GM19372 (cell line): ENCODE data around the gene POU3F1.

Experiments
- ATAC-seq: cut with Tn5 transposase; IDR thresholded peaks from one replicate; pipeline ENCODE4 v1.9.1; 2021; ENCODE audit warnings: mild to moderate bottlenecking, low read depth, moderate library complexity; ENCODE audit not compliant: unreplicated experiment

Gene POU3F1

GRCh38 chr1:38029081-38029681 lies 17.4 kb downstream of the POU3F1 start:
- ATAC-seq: no peak

DNA sequence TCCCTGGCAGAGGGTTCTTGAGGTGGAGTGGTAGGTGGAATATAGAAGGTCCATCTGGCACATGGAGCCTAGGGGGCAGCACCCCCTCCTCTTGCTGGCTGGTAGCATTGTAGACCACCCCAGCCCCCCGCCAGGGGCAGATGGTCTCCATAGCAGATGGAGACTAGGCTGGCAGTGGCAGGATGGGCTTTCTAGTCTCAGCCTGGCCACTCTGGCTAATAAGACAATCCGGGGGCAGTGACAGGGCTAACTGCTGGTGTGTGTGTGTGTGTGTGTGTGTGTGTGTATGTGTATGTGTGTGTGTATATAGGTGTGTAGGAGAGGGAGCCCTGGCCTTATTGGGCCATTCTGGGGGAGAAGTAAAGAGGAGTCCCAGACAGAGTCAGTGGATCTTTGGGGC lies 17.9 kb downstream of the POU3F1 start:
- ATAC-seq: no peak

DNA sequence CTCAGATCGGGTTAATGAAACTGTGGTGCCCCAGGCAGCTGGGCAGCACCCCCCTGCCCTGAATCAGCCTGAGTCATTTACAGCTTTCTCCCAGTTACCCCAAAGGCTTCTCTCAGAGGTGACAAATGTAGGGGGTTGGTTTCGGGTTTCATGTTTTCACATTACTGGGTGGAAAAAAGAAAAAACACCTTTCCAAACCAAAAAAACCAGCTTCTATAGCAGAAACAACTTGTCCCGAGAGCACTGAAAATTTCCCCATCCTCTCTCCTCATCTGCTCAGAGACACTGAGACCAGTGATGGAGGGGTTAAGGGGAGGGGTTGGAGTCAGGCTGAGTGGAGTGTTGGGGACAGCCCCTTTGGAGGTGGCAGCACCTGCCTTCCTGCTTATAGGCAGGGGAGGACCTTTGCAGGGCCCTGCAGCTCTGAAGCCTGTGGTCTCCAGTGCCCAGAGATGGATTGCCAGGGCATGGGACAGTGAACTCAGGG lies 18.4 kb downstream of the POU3F1 start:
- peak; percentile 77 for ATAC-seq

DNA sequence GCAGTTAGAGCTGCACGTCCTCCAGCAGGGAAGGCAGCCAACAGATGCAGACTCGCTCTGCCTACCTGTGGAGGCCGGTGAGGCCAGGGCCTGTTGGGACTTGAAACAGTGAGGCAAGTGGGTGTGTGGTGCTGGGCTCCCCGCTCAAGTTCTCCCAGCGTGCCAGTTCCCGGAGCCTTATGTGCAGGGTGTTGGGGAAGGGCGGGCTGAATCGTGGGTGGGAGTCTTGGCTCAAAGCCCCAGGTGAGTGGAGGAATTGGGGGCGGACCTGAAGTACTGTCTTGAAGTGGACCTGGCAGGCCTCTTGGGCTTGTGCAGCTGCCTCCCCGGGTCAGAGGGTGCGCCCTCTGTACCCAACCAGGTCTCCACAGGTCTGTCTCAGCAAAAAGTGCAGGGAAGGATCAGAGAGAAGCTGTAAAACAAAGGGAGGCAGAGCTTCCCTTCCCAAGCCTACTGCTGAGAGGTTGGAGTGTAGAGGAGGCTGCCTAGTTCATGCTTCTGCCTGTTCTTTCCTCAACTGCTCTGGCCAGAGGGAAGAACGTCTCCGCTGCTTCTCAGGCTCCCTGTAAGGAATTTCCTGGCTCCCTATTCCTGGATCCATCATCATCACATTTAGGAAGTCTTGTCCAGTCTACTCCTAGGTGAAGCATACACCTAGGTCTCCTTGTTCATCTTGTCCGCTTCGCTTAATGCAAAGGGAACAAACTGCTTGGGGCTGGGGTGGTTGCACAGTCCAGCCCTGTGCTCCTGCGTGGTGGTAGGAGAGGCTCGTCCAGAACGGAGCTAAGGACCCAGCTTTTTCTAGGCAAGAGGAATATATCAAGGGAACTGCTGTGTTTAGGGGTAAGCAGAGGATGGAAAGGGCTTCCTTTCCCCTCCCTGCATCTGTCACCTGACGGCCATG lies 19.1 kb downstream of the POU3F1 start:
- ATAC-seq: no peak

DNA sequence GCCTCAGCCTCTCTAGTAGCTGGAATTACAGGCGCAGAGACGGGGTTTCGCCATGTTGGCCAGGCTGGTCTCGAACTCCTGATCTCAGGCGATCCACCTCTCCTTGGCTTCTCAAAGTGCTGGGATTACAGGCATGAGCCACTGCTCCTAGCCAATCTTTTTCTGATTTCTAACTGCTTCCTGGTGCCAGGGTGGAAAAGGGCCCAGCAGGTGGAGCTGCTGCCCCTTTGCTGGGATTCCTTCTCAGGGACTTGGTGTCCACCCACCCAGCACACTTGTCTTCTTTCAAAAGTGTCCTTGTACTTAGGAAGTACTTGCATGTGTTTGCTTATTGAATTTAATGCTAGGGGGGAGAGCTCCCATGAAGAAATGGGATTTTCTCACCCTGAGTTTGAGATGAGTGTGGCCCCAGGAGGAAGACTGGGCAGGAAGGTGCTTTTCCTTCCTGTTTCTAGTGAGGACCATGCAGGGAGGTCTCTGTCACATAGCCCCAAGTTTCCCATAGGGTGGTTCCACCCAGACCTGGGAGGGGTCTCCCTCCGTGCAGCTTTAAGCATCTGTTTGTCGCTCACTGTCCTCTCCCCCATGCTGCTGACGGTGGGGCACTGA lies 19.9 kb downstream of the POU3F1 start:
- ATAC-seq: no peak

DNA sequence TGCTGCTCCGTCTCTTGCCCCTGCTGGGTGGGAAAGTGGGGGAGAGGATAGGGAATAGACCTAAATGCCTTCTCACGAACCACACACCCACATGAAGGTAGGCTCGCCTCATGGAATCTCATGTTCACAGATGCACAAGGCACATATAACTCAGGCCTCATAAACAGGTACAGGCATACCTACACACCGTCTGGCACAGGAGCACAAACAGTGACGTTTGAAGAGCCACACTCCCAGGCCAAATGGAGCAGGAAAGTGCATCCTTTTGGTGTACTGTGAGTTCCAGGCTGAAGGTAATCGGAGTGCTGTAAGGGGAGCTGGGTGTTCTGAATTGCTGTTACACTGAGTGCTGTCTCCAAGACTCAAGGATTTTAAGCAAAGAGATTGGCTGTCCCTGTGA lies 20.9 kb downstream of the POU3F1 start:
- no peak for ATAC-seq

- no peak for ATAC-seq
These were observed 21.4 kb downstream of the POU3F1 start for GRCh38 chr1:38025233-38025632.

DNA sequence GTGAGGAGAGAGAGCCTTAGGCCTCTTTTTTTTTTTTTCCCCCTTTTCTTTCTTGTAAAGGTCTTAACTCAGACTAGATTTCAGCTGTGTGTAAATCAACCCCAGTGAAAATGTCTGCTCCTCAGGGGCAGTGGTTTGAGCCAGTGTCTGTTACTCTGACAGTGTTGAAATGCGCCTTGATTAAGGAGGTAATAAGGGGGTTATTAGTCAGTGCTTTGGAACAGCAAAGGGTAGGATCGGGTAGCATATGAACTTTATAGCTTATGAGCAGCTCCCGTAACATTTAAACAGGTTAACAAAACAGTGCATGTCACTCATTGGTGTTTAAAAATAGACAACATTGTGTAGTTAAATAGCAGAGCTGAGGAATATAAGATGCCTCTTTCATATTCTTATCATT lies 23.8 kb downstream of the POU3F1 start:
- no peak for ATAC-seq

DNA sequence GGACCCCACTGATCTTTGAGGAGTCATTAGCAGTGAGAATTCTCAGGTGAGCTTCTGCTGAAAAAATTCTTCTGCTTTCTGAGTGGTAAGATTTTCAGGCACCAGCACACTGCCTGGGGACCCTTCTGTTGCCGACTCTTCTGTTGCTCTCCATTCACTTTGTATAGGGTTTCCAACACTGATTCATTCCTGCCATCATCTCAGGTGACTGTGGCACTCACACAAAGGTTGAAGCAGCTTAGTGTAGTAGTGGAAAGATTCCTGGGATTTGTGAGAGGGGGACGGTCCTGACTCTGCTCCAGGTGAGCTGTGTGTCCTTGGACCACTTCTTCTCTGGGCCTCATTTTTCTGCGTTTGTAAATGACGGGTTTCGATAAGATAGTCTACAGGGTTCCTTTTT lies 24.6 kb downstream of the POU3F1 start:
- ATAC-seq: no peak

GRCh38 chr1:38020396-38020795 lies 26.2 kb downstream of the POU3F1 start:
- no peak for ATAC-seq

DNA sequence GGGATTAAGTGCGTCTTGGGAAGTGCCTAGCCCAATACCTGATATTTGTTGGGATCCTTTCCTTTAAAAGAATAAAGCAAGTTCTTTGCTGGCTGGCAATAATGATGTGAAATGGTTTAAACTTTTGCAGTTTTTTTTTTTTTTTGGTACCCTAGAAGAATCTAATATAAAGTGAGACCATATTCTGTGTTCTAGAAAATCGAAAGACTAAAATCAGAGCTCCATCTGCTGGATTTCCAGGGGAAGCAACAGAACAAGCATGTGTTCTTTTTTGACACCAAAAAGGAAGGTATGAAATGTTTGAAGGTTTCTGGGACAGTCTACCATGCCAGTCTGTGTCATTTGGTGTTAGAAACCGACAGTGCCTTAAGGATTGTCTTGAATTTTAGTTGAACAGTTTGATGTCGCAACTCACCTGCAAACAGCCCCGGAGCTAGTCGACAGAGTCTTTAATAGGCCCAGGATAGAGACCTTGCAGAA lies 27.7 kb downstream of the POU3F1 start:
- no peak for ATAC-seq

DNA sequence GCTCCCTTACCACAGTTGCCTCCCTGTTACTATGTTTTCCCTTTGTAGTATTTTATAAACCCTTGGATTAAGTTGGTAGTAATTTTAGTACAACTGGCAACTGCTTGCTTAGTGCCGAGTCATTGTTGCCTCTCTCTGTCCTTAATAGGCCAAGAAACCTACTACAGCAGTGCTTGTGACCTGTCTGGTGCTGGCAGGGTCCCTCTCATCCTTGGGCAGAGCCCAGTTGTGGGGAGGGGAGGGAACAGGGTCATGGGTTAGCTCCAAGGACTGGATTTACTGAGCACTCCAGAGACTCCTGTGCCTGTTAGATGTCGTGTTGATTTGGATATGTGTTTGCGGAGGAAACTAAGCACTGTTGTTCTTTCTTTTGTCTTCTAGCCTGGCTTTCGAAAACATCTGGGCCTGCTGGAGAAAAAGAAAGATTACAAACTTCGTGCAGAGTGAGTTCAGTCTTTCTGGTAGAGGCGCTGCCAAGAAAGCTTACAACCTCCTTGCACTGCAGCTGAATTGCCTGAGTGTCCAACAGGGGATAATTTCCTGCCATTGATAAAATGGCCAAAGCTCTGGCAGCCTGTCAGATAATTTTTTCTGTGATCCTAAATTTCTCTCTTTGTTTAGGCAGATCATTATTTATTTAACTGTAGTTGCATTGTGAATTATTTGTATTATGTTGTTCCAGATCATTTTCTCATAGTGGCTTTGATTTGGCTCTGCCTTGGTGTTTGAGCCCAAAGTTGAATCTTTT lies 30.4 kb downstream of the POU3F1 start:
- ATAC-seq: no peak

DNA sequence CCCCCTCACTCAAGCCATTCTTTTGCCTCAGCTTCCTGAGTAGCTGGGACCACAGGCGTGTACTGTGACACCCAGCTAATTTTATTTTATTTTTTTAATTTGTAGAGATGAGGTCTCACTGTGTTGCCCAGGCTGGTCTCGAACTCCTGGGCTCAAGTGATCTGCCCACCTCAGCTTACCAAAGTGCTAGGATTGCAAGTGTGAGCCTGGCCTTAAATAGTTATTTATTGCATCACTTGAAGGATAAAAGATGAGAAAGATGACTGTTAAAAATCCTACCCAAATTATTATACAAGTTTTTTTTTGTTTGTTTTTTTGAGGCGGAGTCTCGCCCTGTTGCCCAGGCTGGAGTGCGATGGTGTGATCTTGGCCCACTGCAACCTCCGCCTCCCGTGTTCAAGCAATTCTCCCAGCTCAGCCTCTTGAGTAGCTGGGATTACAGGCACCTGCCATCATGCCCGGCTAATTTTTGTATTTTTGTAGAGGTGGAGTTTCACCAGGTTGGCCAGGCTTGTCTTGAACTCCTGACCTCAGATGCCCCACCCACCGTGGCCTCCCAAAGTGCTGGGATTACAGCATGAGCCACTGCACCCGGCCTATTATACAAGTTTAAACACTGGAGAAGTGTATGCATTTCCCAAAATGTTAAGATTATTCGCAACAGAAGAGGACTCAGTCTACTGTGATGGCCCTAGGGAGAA lies 31.7 kb downstream of the POU3F1 start:
- ATAC-seq: no peak

DNA sequence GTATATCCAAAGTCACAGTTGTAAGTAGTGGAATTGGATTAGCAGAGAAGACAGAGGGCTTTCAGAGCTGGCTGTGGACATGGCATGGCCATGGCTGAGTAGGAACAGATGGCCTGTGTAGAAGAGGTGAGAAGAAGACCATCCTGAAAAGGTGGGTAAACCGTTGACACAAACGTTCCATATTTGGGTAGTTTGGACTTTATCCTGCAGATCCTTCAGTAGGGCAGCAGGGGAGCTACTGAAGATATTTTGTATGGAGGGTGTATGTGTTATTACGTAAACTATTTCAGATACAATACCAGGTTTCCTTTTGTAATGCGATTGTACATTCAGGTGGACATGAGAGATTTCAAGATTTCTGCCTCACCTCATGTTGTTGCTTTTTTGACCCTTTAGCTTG lies 32.4 kb downstream of the POU3F1 start:
- no peak for ATAC-seq

GRCh38 chr1:38013227-38013622 lies 33.4 kb downstream of the POU3F1 start:
- ATAC-seq: no peak

DNA sequence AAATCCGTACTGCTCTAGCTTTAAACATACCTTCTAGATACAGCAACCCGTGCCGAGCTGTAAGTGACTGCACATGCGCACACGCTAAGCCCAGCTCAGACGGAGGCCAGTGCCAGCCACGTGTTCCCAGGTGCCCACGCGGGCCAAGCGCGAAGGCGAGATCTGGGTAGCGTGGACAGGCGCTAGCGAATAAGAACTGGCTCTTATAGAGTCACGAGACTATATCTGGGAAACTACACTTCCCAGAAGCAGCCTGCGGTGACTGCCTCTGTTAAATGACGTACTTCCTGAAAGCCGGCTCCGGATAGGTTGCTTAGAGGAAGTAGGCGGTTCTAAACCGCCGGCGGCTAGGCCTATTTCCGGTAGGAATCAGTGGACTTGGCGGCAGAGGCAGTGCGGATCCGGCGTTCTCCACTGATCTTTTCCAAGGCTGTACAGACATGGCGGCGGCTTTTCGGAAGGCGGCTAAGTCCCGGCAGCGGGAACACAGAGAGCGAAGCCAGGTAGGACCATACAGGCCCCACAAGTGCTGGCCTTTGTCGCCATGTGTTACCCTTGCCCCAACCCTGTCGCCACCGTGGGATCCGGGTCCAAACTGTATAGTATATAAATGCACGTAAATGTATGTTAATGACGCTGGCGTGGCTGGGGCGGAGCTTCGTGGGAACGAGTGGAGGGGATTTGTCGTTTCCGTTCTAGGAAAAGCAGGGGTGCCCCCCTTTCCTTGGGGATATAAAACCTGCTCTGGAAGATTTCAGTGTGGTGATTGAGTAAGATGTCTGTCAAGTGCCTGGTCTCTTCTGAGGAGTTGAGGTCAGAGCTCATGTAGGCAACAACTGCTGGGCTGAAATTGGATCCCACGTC lies 34.0 kb downstream of the POU3F1 start, which contains the start of gene UTP11:
TSS of gene UTP11 (plus strand) at position 372 of the 864 bp plus-strand sequence. CDS start at position 441, 69 bp downstream.
- peak; percentile 92 for ATAC-seq

DNA sequence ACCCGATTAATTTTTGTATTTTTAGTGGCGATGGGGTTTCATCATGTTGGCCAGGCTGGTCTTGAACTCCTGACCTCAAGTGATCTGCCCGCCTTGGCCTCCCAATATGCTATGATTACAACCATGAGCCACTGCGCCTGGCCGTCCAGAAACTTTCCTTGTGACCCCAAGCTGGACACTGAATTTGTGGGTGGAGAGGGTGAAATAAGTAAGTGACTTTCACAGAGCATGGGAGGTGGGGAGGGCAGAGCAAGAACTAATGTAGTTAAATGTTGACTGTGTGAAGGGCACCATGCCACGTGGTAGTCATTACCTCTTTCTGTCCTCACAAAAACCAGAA lies 36.8 kb downstream of the POU3F1 start:
- no peak for ATAC-seq

- no peak for ATAC-seq
These were observed 37.3 kb downstream of the POU3F1 start for GRCh38 chr1:38009088-38009840.
